ENCODE results near the gene CHD3.

Gene CHD3

DNA sequence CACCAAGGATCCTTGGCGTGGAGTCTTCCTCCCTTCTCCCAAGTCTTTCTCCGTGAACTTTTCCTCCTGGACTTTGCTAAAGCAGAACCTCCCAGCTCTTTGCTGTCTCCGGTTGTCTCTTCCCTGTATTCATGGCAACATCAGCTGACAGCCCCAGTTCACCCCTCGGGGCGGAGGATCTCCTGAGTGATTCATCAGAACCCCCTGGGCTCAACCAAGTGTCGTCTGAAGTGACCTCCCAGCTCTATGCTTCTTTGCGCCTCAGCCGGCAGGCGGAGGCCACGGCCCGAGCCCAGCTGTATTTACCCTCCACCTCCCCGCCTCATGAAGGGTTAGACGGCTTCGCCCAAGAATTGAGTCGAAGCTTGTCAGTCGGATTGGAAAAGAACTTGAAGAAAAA, 44.4 kb downstream of the CHD3 start:
- Histone ChIP-seq H3K27me3 (ENCODE audit: insufficient read depth, low read length, poor library complexity) (no peaks in the 10 kb centered on the region), H3K79me2 (ENCODE audit: insufficient read depth, low read length) (peaks cover 51% of the 10 kb centered on the region), H3K9ac (ENCODE audit: low read depth, low read length) (peak overlapping the region; percentile 90), H3K4me2 (ENCODE audit: insufficient read depth, low read length) (peak overlapping the region; percentile 89), H3K9me3 (ENCODE audit: insufficient read depth, low read length, severe bottlenecking) (no peaks in the 10 kb centered on the region), H3K4me1 (ENCODE audit: insufficient read depth, low read length) (peaks cover 54% of the 10 kb centered on the region), H3K4me3 (ENCODE audit: low read depth in 1 of 2, low read length in 2 of 2) (peak overlapping the region; percentile 71 to 82), H3K27ac (ENCODE audit: low read length) (peak overlapping the region; percentile 99), H3K36me3 (ENCODE audit: insufficient read depth, low read length) (peaks cover 41% of the 10 kb centered on the region), H2AFZ (ENCODE audit: low read depth, low read length) (peak overlapping the region; percentile 97), H4K20me1 (ENCODE audit: insufficient read depth, low read length) (no peaks in the 10 kb centered on the region)
- DNase-seq (peak; percentile 37), ATAC-seq (ENCODE audit: insufficient read depth, low read depth) (no peak)
- TF ChIP-seq EZH2 (IDR thresholded peaks at IDR 0.05; ENCODE audit: borderline replicate concordance, low read depth, low read length, severe bottlenecking) (no peak), CTCF (IDR thresholded peaks at IDR 0.05; ENCODE audit: borderline replicate concordance, extremely low read depth, low read length, poor library complexity, severe bottlenecking) (no peak)

- no peak overlapping the region for H3K4me3 ChIP-seq (ENCODE audit: low read depth in 1 of 2, low read length in 2 of 2)
- H3K4me2 ChIP-seq (ENCODE audit: insufficient read depth, low read length): 0 out of 2 replicates have a peak overlapping the region, but pooled peaks have one; percentile 15
- H2AFZ ChIP-seq (ENCODE audit: low read depth, low read length): no peak overlapping the region
- H4K20me1 ChIP-seq (ENCODE audit: insufficient read depth, low read length): no peaks in the 10 kb centered on the region; the same call in 1 of the 2 replicates
- H3K9me3 ChIP-seq (ENCODE audit: insufficient read depth, low read length, severe bottlenecking): no peaks in the 10 kb centered on the region
- DNase-seq (no peak), ATAC-seq (ENCODE audit: insufficient read depth, low read depth) (no peak)
- H3K36me3 ChIP-seq (ENCODE audit: insufficient read depth, low read length): peaks cover 57% of the 10 kb centered on the region
- TF ChIP-seq EZH2 (IDR thresholded peaks at IDR 0.05; ENCODE audit: borderline replicate concordance, low read depth, low read length, severe bottlenecking) (no peak), CTCF (IDR thresholded peaks at IDR 0.05; ENCODE audit: borderline replicate concordance, extremely low read depth, low read length, poor library complexity, severe bottlenecking) (no peak)
- peaks cover 41% of the 10 kb centered on the region for H3K4me1 ChIP-seq (ENCODE audit: insufficient read depth, low read length)
- no peak overlapping the region for H3K27ac ChIP-seq (ENCODE audit: low read length)
- no peaks in the 10 kb centered on the region for H3K27me3 ChIP-seq (ENCODE audit: insufficient read depth, low read length, poor library complexity)
- peaks cover 49% of the 10 kb centered on the region for H3K79me2 ChIP-seq (ENCODE audit: insufficient read depth, low read length)
- H3K9ac ChIP-seq (ENCODE audit: low read depth, low read length): no peak overlapping the region
Measured at GRCh38 chr17:7935859-7936258, 47.3 kb downstream of the CHD3 start.

GRCh38 chr17:7940034-7940433, 51.4 kb downstream of the CHD3 start:
- Histone ChIP-seq H4K20me1 (ENCODE audit: insufficient read depth, low read length) (no peaks in the 10 kb centered on the region; the same call in 1 of the 2 replicates), H3K9ac (ENCODE audit: low read depth, low read length) (no peak overlapping the region), H3K4me1 (ENCODE audit: insufficient read depth, low read length) (peaks cover 11% of the 10 kb centered on the region; the same call in 1 of the 2 replicates), H3K27ac (ENCODE audit: low read length) (no peak overlapping the region), H3K4me2 (ENCODE audit: insufficient read depth, low read length) (no peak overlapping the region), H3K79me2 (ENCODE audit: insufficient read depth, low read length) (peaks cover 11% of the 10 kb centered on the region), H3K27me3 (ENCODE audit: insufficient read depth, low read length, poor library complexity) (no peaks in the 10 kb centered on the region), H3K36me3 (ENCODE audit: insufficient read depth, low read length) (peaks cover 81% of the 10 kb centered on the region), H2AFZ (ENCODE audit: low read depth, low read length) (no peak overlapping the region), H3K4me3 (ENCODE audit: low read depth in 1 of 2, low read length in 2 of 2) (no peak overlapping the region), H3K9me3 (ENCODE audit: insufficient read depth, low read length, severe bottlenecking) (no peaks in the 10 kb centered on the region)
- no peak for ATAC-seq (ENCODE audit: insufficient read depth, low read depth)
- no peak for DNase-seq
- TF ChIP-seq EZH2 (IDR thresholded peaks at IDR 0.05; ENCODE audit: borderline replicate concordance, low read depth, low read length, severe bottlenecking) (no peak), CTCF (IDR thresholded peaks at IDR 0.05; ENCODE audit: borderline replicate concordance, extremely low read depth, low read length, poor library complexity, severe bottlenecking) (no peak)

Data from DND-41 (cell line).